Dendritic cell treated with granulocyte-macrophage colony-stimulating factor and Interleukin-4, amounts not matched to agents 40 ng/mL and 50 ng/mL, for 4 days (primary cell): ENCODE results near the gene CASKIN2.

ENCODE experiments used
- H3K27ac Mint-ChIP-seq: one replicate; pipeline ENCODE4 v1.8.0; 2022; ENCODE audit warnings: mild to moderate bottlenecking, mixed read lengths
- H3K27me3 Mint-ChIP-seq: one replicate; pipeline ENCODE4 v1.8.0; 2022; ENCODE audit warnings: mild to moderate bottlenecking, mixed read lengths
- H3K36me3 Mint-ChIP-seq: one replicate; pipeline ENCODE4 v1.8.0; 2022; ENCODE audit warnings: low read depth, mixed read lengths
- H3K4me1 Mint-ChIP-seq: one replicate; pipeline ENCODE4 v1.8.0; 2022; ENCODE audit warnings: low read depth, mixed read lengths
- H3K4me3 Mint-ChIP-seq: one replicate; pipeline ENCODE4 v1.8.0; 2022; ENCODE audit warnings: mild to moderate bottlenecking, moderate library complexity, mixed read lengths
- H3K9me3 Mint-ChIP-seq: one replicate; pipeline ENCODE4 v1.8.0; 2022; ENCODE audit warnings: mixed read lengths
- intact Hi-C: fragments of 100-400 bp; cut with micrococcal nuclease; formaldehyde crosslinking; loops from one replicate; pipeline ENCODE4 v1.15.0; 2022

CASKIN2 gene

DNA sequence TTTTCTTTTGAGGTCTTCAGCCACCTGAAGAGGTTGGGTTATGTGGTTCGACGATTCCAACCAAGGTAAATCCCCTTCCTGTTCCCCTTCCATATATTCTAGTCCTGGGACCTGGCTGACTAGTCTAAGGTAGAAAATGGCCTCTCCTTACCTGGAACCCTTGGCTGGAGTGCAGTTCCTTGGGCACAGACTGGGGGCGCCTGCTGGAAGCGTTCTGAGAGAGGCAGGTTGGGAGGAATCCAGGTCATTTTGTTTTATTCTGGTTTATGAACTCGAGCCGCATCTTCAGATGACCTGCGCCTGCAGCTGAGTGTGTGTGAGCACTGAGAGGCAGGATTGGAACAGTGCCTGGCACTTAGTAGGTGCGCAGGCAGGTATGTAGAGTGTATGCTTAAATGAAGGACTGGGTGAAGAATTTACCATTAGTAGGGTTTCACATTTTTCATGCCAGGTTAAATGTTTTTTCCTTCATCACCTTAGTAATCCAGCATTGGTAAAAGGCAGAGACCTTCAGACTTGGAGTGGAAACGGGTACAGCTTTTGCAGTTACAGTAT lies 3.7 kb upstream of the CASKIN2 start:
- peaks cover 34% of the 10 kb centered on the region for H3K27me3 Mint-ChIP-seq
- peaks cover 19% of the 10 kb centered on the region for H3K4me1 Mint-ChIP-seq
- H3K27ac Mint-ChIP-seq: no peak overlapping the region
- H3K36me3 Mint-ChIP-seq: peaks cover 16% of the 10 kb centered on the region
- intact Hi-C loops: loop anchor here (5.0 kb wide), 1 partner anchor 92 kb away; no protein-coding TSS in a partner anchor
- no peak overlapping the region for H3K4me3 Mint-ChIP-seq
- H3K9me3 Mint-ChIP-seq: no peaks in the 10 kb centered on the region

DNA sequence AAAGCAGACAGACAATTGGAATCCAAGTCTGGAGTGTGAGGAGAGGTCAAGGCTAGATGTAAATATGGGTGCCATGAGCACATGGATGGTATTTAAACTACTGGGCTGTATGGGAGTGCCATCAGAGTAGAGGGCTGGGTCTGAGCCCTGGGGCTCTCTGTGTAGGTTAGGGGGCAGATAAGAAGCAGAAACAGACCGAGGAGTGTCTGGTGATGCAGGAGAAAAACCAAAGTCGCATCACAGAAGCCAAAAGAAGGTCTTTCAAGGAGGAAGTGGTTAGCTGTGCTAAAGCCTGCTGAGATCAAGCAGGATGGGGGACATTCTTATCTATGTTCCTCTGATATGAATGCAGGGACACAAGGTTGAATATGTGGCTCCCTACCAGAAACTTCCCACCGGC lies 2.9 kb upstream of the CASKIN2 start:
- Mint-ChIP-seq H3K27me3 (peaks cover 37% of the 10 kb centered on the region), H3K4me1 (peaks cover 19% of the 10 kb centered on the region), H3K4me3 (no peak overlapping the region), H3K9me3 (no peaks in the 10 kb centered on the region), H3K27ac (peak overlapping the region; percentile 10), H3K36me3 (peaks cover 14% of the 10 kb centered on the region)
- intact Hi-C loops: loop anchor here (5.0 kb wide), 1 partner anchor 91 kb away; no protein-coding TSS in a partner anchor

DNA sequence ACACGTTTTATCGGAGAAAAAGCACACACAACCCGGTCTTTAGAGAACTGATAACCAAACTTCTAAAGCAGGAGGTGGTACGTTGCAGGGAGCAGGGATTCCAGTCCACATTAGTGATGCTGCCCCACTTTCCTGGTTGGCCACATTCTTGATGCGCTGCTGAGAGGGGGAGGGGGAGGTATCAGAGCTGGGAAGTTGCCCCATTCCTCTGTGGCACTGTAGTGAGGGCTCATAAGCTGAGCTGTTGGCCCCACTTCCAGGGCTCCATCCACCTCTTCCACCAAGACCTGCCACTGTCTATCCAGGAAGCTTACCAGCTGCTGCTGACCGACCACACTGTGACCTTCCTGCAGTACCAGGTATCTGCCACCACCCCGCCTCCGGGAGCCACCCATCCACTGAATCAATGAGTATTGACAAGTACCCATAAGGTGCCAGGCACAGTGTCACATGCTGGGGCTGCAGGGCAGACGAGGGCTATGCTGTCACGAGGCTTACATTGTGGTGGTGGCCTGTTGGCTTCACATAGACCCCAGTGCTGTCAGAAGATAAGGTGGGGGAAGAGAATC lies 2.0 kb upstream of the CASKIN2 start:
- H3K4me3 Mint-ChIP-seq: peak overlapping the region; percentile 77
- H3K27ac Mint-ChIP-seq: no peak overlapping the region
- no peaks in the 10 kb centered on the region for H3K9me3 Mint-ChIP-seq
- intact Hi-C loops: loop anchor here (2.0 to 5.0 kb wide), 2 partner anchors 71 to 90 kb away; no protein-coding TSS in a partner anchor
- peaks cover 37% of the 10 kb centered on the region for H3K27me3 Mint-ChIP-seq
- peaks cover 9% of the 10 kb centered on the region for H3K36me3 Mint-ChIP-seq
- H3K4me1 Mint-ChIP-seq: peaks cover 23% of the 10 kb centered on the region

DNA sequence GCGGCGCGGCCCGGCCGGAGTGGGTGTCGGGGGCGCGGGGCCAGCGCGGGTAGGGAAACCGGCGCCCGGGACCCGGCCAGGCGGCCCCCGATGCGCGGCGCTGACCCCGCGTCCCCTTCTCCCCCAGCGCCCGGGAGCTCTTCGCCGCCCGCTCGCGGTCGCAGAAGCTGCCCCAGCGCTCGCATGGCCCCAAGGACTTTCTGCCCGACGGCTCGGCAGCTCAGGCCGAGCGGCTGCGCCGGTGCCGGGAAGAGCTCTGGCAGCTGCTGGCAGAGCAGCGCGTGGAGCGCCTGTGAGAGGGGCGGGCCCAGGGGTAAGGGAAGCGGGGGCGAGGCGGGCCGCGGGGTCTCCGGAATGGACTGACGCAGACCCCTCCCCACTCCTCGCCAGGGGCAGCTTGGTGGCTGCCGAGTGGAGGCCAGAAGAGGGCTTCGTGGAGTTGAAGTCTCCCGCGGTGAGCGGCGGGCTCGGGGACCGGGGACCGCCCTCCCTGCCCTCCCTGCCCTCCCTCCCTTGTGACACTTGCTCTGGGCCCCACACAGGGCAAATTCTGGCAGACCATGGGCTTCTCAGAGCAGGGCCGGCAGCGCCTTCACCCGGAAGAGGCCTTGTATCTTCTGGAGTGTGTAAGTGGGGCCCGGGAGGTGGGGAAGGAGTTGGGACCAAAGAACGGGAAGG lies 1.4 kb upstream of the CASKIN2 start:
- H3K4me1 Mint-ChIP-seq: peaks cover 26% of the 10 kb centered on the region
- intact Hi-C loops: loop anchor here (2.0 to 5.0 kb wide), 2 partner anchors 72 to 89 kb away; no protein-coding TSS in a partner anchor
- peaks cover 2% of the 10 kb centered on the region for H3K36me3 Mint-ChIP-seq
- H3K9me3 Mint-ChIP-seq: no peaks in the 10 kb centered on the region
- peak overlapping the region; percentile 55 for H3K27ac Mint-ChIP-seq
- H3K4me3 Mint-ChIP-seq: peak overlapping the region; percentile 77
- H3K27me3 Mint-ChIP-seq: peaks cover 40% of the 10 kb centered on the region

DNA sequence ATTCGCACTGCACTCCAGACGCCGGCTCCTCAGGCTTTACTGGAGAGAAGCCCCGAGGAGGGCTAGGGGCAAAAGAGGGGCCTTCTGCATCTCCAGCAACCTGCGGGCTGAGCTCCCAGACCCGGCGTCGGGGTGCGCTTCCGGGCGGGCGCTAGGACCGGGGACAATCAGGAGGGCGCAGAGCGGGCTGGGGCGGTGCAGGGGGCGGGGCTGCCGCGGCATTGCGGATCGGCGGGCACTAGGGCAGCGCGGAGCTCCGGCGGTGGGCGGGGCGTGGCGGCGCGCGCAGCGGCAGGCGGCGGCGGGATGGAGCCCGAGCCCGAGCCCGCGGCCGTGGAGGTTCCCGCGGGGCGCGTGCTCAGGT lies 900 bp upstream of the CASKIN2 start, which contains the start of gene TSEN54:
Gene TSEN54 (plus strand): TSS at position 274 of the 364 bp plus-strand sequence. CDS start 33 bp downstream, at position 307.
- intact Hi-C loops: loop anchor here (2.0 to 5.0 kb wide), 2 partner anchors 73 to 89 kb away; no protein-coding TSS in a partner anchor
- H3K9me3 Mint-ChIP-seq: no peaks in the 10 kb centered on the region
- H3K4me1 Mint-ChIP-seq: peaks cover 26% of the 10 kb centered on the region
- no peaks in the 10 kb centered on the region for H3K36me3 Mint-ChIP-seq
- peaks cover 40% of the 10 kb centered on the region for H3K27me3 Mint-ChIP-seq
- peak within 1 kb of the TSS; percentile 83 for H3K4me3 Mint-ChIP-seq
- peak within 1 kb of the TSS; percentile 59 for H3K27ac Mint-ChIP-seq

- Mint-ChIP-seq H3K27ac (no peak overlapping the region), H3K4me3 (peak overlapping the region; percentile 83), H3K36me3 (no peaks in the 10 kb centered on the region), H3K4me1 (peaks cover 26% of the 10 kb centered on the region), H3K27me3 (peaks cover 40% of the 10 kb centered on the region), H3K9me3 (no peaks in the 10 kb centered on the region)
- intact Hi-C loops: loop anchor here (5.0 kb wide), 1 partner anchor 88 kb away; no protein-coding TSS in a partner anchor
These were observed 330 bp downstream of the CASKIN2 start for GRCh38 chr17:75514919-75515495.

GRCh38 chr17:75514299-75514918 lies 928 bp downstream of the CASKIN2 start:
- Mint-ChIP-seq H3K36me3 (no peaks in the 10 kb centered on the region), H3K27me3 (peaks cover 44% of the 10 kb centered on the region), H3K27ac (no peak overlapping the region), H3K9me3 (no peaks in the 10 kb centered on the region), H3K4me1 (peaks cover 26% of the 10 kb centered on the region), H3K4me3 (peak overlapping the region; percentile 34)
- intact Hi-C loops: no loop called here

DNA sequence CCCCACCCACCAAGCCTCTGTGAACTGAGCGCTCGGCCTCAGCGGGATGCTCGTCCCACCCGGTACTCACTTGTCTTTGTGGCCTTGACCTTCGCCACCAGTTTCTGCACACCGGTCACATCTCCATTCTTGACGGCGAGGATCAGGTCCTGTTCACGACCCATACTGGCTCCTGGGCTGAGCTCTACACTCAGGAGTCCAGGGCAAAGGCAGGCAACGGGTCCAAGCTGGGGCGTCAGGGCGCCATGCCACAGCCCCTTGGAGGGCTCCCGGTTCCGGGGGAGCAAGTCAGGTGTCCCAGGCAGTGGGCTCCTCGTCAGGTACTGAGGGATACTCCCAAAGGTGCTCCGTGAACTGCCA lies 1.7 kb downstream of the CASKIN2 start:
- H3K4me3 Mint-ChIP-seq: no peak overlapping the region
- H3K27ac Mint-ChIP-seq: no peak overlapping the region
- intact Hi-C loops: no loop called here
- H3K9me3 Mint-ChIP-seq: no peaks in the 10 kb centered on the region
- H3K4me1 Mint-ChIP-seq: peaks cover 24% of the 10 kb centered on the region
- H3K27me3 Mint-ChIP-seq: peaks cover 44% of the 10 kb centered on the region
- no peaks in the 10 kb centered on the region for H3K36me3 Mint-ChIP-seq

GRCh38 chr17:75512926-75513640 lies 2.3 kb downstream of the CASKIN2 start:
- Mint-ChIP-seq H3K27ac (no peak overlapping the region), H3K4me3 (no peak overlapping the region), H3K27me3 (peaks cover 42% of the 10 kb centered on the region), H3K4me1 (peaks cover 19% of the 10 kb centered on the region), H3K9me3 (no peaks in the 10 kb centered on the region), H3K36me3 (no peaks in the 10 kb centered on the region)
- intact Hi-C loops: no loop called here

DNA sequence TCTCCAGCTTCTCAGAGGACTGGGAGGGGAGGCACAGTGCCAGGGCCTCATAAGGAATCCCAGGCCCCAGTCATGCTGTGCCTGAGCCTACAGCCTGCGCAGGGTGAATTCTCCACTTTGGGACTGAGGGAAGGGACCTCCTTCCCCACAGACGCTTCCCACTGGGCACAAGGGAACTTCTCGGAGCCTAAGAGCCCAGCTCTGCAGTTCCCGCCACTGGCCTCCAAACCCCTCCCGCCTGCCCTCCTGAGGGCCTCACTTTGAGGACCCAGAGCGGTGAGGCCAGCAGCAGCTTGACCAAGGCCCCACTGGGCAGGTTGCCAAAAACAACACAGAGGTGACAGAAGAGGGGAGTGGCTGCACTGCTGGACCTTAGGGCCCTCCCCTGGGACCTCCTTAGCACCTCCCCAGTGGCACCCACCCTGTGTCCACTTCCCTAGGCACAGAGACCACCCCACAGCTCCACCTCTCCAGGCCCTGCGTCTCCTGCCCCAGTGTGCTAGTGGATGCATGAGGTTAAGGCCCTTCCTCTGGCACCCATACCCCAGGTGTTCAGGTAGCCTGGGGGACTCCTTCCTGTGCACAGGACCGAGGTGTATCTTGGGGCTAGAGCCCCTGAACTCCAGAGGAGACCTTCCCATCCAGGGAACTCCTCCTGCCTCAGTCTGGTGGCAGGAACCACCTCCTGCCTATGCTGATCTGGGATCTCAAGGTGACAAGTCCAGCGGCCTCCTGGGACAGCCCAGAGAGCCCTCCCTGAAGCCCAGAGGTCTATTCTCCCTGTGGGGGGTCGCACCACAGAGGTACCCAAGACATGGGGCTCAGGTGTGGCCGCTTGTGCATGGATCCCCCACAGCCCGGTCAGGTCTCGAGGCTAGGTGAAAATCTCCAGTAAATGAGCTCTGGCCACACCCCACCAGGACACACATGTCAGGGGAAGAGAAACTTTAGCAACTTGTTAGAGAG lies 3.4 kb downstream of the CASKIN2 start:
- intact Hi-C loops: no loop called here
- Mint-ChIP-seq H3K36me3 (no peaks in the 10 kb centered on the region), H3K27me3 (peaks cover 30% of the 10 kb centered on the region), H3K9me3 (no peaks in the 10 kb centered on the region), H3K27ac (no peak overlapping the region), H3K4me3 (no peak overlapping the region), H3K4me1 (peaks cover 7% of the 10 kb centered on the region)

DNA sequence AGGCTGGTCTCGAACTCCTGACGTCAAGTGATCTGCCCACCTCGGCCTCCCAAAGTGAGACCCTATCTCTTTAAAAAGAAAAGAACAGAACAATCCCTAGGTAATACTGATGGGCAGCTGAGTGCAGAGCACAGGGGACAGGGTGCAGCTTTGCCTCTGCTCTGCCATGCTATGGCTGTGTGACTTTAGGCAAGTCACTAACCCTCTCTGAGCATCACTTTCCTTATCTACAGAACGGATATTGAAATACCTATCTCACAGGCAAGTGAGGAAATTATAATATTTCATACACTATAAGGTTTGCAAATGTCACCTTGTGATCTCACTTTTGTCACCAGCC lies 4.1 kb downstream of the CASKIN2 start:
- intact Hi-C loops: no loop called here
- H3K36me3 Mint-ChIP-seq: no peaks in the 10 kb centered on the region
- H3K4me3 Mint-ChIP-seq: no peak overlapping the region
- H3K9me3 Mint-ChIP-seq: no peaks in the 10 kb centered on the region
- H3K4me1 Mint-ChIP-seq: peaks cover 7% of the 10 kb centered on the region
- peaks cover 28% of the 10 kb centered on the region for H3K27me3 Mint-ChIP-seq
- no peak overlapping the region for H3K27ac Mint-ChIP-seq

DNA sequence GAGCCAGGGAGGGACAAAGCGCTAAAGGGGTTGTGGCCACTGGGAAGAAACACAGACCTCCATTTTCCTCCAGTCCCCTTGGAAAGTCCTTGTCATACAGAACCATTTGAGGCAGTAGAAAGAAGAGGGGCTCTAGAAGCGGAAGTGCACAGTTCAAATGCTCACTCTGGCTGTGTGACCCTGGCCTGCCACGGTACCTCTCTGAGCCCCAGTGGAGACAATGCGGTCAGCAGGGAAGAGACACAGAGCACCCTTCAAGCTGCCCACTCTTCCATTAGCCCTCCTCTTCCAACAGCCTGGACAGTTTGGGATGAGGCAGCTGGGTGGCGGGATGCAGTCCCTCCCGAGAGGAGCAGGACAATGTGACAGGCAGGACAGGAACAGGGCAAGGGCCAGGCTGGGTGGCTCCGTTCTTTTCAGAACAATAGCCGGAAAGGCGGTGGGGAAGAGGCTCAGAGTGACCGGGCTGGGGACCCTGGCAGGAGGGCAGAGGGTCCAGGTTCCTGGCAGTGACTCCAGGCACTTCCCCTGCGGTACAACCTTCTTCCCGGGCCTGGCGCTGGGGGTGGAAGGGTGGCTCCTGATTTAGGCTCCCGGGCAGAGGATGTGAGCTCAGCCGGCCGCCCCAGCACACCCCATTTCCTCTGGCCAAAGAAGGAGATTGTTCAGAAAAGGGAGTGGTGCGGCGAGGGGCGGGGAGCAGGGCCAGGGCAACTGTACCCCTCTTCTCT lies 5.6 kb downstream of the CASKIN2 start:
- Mint-ChIP-seq H3K36me3 (no peaks in the 10 kb centered on the region), H3K27me3 (peaks cover 21% of the 10 kb centered on the region), H3K9me3 (no peaks in the 10 kb centered on the region), H3K27ac (no peak overlapping the region), H3K4me1 (peaks cover 7% of the 10 kb centered on the region), H3K4me3 (no peak overlapping the region)
- intact Hi-C loops: no loop called here
